Suprapubic skin (tissue), 4 donors: Measurements from ENCODE around the gene AP3D1.

Experiments
- EP300 ChIP-seq: sonication (generic); formaldehyde crosslinking; IDR thresholded peaks from one replicate; pipeline ENCODE4 v1.6.1; 2017; ENCODE audit warnings: antibody characterized with exemption
- POLR2A ChIP-seq, 2 donors: fragments of 450-650 bp; IDR thresholded peaks; one replicate each; pipeline ENCODE4 v1.6.1; 2017; ENCODE audit warnings: antibody characterized with exemption in 2 of 2, mild to moderate bottlenecking in 2 of 2, moderate library complexity in 2 of 2
- POLR2AphosphoS5 ChIP-seq, 3 donors: sonication (generic); formaldehyde crosslinking; IDR thresholded peaks; one replicate each; pipeline ENCODE4 v1.6.1; 2017; ENCODE audit warnings: antibody characterized with exemption in 3 of 3
- TF ChIP-seq, protein P1 (sequence below), 2 donors: fragments of 200-600 bp in 1 of 2; fragments of 450-650 bp in 1 of 2; sonication (generic) in 1 of 2; IDR thresholded peaks; one replicate each; pipeline ENCODE4 v1.5.1; 2016 to 2019; ENCODE audit warnings: antibody characterized with exemption in 2 of 2, mild to moderate bottlenecking in 1 of 2, moderate library complexity in 1 of 2

DNA sequence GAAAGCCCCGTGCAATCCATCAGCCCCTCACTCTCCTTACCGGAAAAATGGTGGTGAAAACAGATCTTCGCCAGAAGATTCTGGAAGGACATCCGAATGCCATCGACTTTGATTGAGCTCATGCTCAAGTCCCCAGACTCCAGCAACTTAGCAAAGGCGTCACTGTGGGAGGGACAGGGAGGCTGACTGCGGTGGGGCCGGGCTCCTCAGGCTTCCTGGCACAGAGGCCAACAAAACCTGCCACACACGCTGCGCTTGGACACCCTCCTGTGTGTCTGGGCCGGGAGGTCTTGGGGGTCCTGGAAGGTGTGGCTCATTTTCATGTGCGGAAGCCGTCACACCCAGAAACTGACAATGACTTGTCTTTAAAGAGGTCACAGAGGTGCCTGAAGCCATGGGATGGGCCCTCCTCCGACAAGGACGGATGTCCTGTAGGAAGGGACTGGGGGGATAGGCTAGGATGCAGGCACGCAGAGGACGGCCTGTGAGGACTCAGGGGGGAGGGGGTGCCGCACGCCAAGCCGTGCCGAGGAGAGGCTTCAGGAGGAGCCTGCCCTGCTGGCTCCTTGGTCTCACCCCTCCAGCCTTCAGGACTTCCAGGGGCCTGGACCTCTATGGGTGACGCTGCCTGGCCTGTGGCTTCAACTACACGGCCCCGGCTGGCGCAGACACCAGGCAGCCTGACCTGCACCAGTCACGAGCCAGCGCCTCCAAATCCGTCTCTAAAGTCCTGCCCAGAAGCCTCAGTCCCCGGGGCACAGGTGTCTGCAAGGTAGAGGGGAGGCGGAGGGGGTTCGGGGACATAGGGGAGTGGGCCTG, 42.1 kb downstream of the AP3D1 start:
- TF ChIP-seq POLR2A (IDR thresholded peaks at IDR 0.05) (no peak), EP300 (no peak), POLR2AphosphoS5 (IDR thresholded peaks at IDR 0.05) (no peak)
- TF ChIP-seq, protein P1, sequence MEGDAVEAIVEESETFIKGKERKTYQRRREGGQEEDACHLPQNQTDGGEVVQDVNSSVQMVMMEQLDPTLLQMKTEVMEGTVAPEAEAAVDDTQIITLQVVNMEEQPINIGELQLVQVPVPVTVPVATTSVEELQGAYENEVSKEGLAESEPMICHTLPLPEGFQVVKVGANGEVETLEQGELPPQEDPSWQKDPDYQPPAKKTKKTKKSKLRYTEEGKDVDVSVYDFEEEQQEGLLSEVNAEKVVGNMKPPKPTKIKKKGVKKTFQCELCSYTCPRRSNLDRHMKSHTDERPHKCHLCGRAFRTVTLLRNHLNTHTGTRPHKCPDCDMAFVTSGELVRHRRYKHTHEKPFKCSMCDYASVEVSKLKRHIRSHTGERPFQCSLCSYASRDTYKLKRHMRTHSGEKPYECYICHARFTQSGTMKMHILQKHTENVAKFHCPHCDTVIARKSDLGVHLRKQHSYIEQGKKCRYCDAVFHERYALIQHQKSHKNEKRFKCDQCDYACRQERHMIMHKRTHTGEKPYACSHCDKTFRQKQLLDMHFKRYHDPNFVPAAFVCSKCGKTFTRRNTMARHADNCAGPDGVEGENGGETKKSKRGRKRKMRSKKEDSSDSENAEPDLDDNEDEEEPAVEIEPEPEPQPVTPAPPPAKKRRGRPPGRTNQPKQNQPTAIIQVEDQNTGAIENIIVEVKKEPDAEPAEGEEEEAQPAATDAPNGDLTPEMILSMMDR (IDR thresholded peaks at IDR 0.05) = no peak
